HepG2 (cell line): ENCODE measurements around the gene CLEC4D. TPM values are rescaled to one million over a fixed set of nuclear protein-coding genes. Genes with fewer than 3 reads are reported as not detected.

Source experiments
- ATAC-seq: fragments of 200-7000 bp; cut with Tn5 transposase; 3 replicates; pipeline ENCODE4 v1.9.1; 2020; ENCODE audit warnings: mild to moderate bottlenecking, moderate library complexity
- BruUV-seq: library from RNA; stranded (reverse); fragments of 400-500 nt; replicated peaks from 2 replicates; lab custom pipeline; 2021; lab: Mats Ljungman, UMichigan
- CTCF ChIA-PET: fragments of 300-600 bp; formaldehyde crosslinking; extraction: SDS; loops from one replicate; lab custom pipeline; 2021; ENCODE audit warnings: low total read pairs, inconsistent platforms, low intra/inter-chr PET ratio; lab: Yijun Ruan, JAX
- POLR2A ChIA-PET: fragments of 350-600 bp; sonication (Branson Sonifier 250); formaldehyde crosslinking; loops from one replicate; lab custom pipeline; 2020; ENCODE audit warnings: antibody characterized with exemption, inconsistent platforms; lab: Yijun Ruan, JAX
- DNase-seq: peaks from one replicate; pipeline ENCODE4 v3.0.0-alpha.2; 2015; ENCODE audit warnings: low spot score
- FAIRE-seq: peaks from 3 replicates; lab custom pipeline; 2011; peaks lifted over from hg19 to GRCh38; lab: Jason Lieb, UNC
- H2AFZ ChIP-seq: one replicate; pipeline ENCODE4 v1.6.1; 2011; ENCODE audit warnings: low read length, inconsistent platforms
- H3K27ac ChIP-seq: fragments of 300-600 bp; 3 replicates; pipeline ENCODE4 v1.8.0; 2011; ENCODE audit warnings: mixed run types, mild to moderate bottlenecking, mixed read lengths, low read length, inconsistent platforms; ENCODE audit not compliant: insufficient read depth; ENCODE audit errors: extremely low read length
- H3K27me3 ChIP-seq, 2 experiments: fragments of 200-600 bp in 1 of 2; 2 replicates in 1 of 2; 3 replicates in 1 of 2; pipeline versions ENCODE4 v1.6.0 to v1.8.0; 2011; ENCODE audit warnings: low read length in 2 of 2, mild to moderate bottlenecking in 2 of 2, moderate library complexity in 2 of 2, inconsistent platforms in 1 of 2; ENCODE audit not compliant: insufficient read depth in 2 of 2, control insufficient read depth in 1 of 2
- H3K36me3 ChIP-seq, 2 experiments: fragments of 200-600 bp in 1 of 2; replicated peaks in 1 of 2; 2 replicates in 1 of 2; 3 replicates in 1 of 2; pipeline versions ENCODE4 v1.5.1 to v1.8.0; 2011; ENCODE audit warnings: low read length in 2 of 2, inconsistent platforms in 1 of 2; ENCODE audit not compliant: insufficient read depth in 2 of 2, control insufficient read depth in 1 of 2
- H3K4me1 ChIP-seq: 2 replicates; pipeline ENCODE4 v1.5.1; 2012; ENCODE audit warnings: low read length, inconsistent platforms; ENCODE audit not compliant: insufficient read depth
- H3K4me2 ChIP-seq: 2 replicates; pipeline ENCODE4 v1.6.0; 2011; ENCODE audit warnings: low read depth, low read length, inconsistent platforms
- H3K4me3 ChIP-seq, 3 experiments: fragments of 200-600 bp in 1 of 3; sonication (generic), shearing (Covaris generic) in 1 of 3; replicated peaks in 1 of 3; 2 replicates each; pipeline ENCODE4 v1.5.1; 2011 to 2016; ENCODE audit warnings: low read length in 3 of 3, inconsistent platforms in 2 of 3, low read depth in 2 of 3, mild to moderate bottlenecking in 2 of 3, control low read depth in 1 of 3, mixed read lengths in 1 of 3; ENCODE audit not compliant: insufficient read depth in 1 of 3
- H3K79me2 ChIP-seq: one replicate; pipeline ENCODE4 v1.6.1; 2011; ENCODE audit warnings: low read length, inconsistent platforms; ENCODE audit not compliant: insufficient read depth
- H3K9ac ChIP-seq: 2 replicates; pipeline ENCODE4 v1.6.0; 2011; ENCODE audit warnings: mild to moderate bottlenecking, low read depth, low read length, inconsistent platforms; ENCODE audit not compliant: insufficient read depth
- H3K9me3 ChIP-seq: 2 replicates; pipeline ENCODE4 v1.5.1; 2012; ENCODE audit warnings: mild to moderate bottlenecking, low read length
- H4K20me1 ChIP-seq: 2 replicates; pipeline ENCODE4 v1.6.0; 2011; ENCODE audit warnings: inconsistent platforms, mild to moderate bottlenecking, low read length, moderate library complexity; ENCODE audit not compliant: insufficient read depth
- CHD2 ChIP-seq: IDR thresholded peaks from 2 replicates; pipeline ENCODE4 v1.6.1; 2011; ENCODE audit warnings: low read depth, low read length, improper control_type of control experiment
- GTF2F1 ChIP-seq: fragments of 150-350 bp; IDR thresholded peaks from 2 replicates; pipeline ENCODE4 v1.6.1; 2014; ENCODE audit warnings: low read length
- MBNL3 ChIP-seq: fragments of 250-450 bp; sonication (Bioruptor Pico); conservative IDR thresholded peaks from 2 replicates; pipeline ENCODE4 v1.8.0; 2022; ENCODE audit warnings: mild to moderate bottlenecking, inconsistent platforms
- MIER3 ChIP-seq: IDR thresholded peaks from 2 replicates; pipeline ENCODE4 v1.6.1; 2016; ENCODE audit warnings: missing compliant biosample characterization, borderline replicate concordance
- RFX3 ChIP-seq: IDR thresholded peaks from 2 replicates; pipeline ENCODE4 v1.6.1; 2016; ENCODE audit warnings: missing biosample characterization, missing genetic modification reagents
- SAP130 ChIP-seq: IDR thresholded peaks from 2 replicates; pipeline ENCODE4 v1.6.1; 2016; ENCODE audit warnings: low read depth
- ZNF33A ChIP-seq: sonication (generic); formaldehyde crosslinking; IDR thresholded peaks from 2 replicates; pipeline ENCODE4 v1.5.1; 2020; ENCODE audit warnings: missing genetic modification reagents, mild to moderate bottlenecking, moderate library complexity, borderline replicate concordance
- ZSCAN21 ChIP-seq: sonication (generic); formaldehyde crosslinking; IDR thresholded peaks from 2 replicates; pipeline ENCODE4 v1.8.0; 2022; ENCODE audit warnings: mild to moderate bottlenecking, missing genetic modification reagents, moderate library complexity, borderline replicate concordance
- in situ Hi-C: cut with HindIII; loops from 2 replicates; pipeline ENCODE4 v1.10.0; 2017; ENCODE audit warnings: low pct_unique_long_range_greater_than_20kb; ENCODE audit not compliant: extremely low pct_ligation_motif_present
- intact Hi-C: fragments of 100-400 bp; cut with micrococcal nuclease; formaldehyde crosslinking; loops from one replicate; pipeline ENCODE4 v1.10.0; 2022; ENCODE audit not compliant: unreplicated experiment
- polyA plus RNA-seq, 8 experiments: library from polyadenylated mRNA; depleted of rRNA in 3 of 8; stranded (reverse) in 7 of 8; unstranded in 1 of 8; fragments of >200 nt; fragmentation: Illumina TruSeq in 4 of 8; extraction: Trizol in 4 of 8; gene quantifications; 2 replicates each; pipeline versions ENCODE4 v1.2.1 to v1.2.3, GENCODE V29; 2011 to 2016; ENCODE audit warnings: low read depth in 4 of 8, missing spikeins in 1 of 8, mixed read lengths in 1 of 8; ENCODE audit not compliant: insufficient read depth in 1 of 8
- total RNA-seq, 5 experiments: library from RNA; depleted of rRNA; stranded (reverse); fragments of >200 nt; fragmentation: Illumina TruSeq; extraction: Trizol; gene quantifications; 2 replicates each; pipeline ENCODE4 v1.2.3, GENCODE V29; 2016; ENCODE audit warnings: low read depth in 1 of 5
- TF ChIP-seq, protein P1 (sequence below): sonication (generic); formaldehyde crosslinking; IDR thresholded peaks from 2 replicates; pipeline ENCODE4 v1.4.0; 2020; ENCODE audit warnings: mild to moderate bottlenecking, missing genetic modification reagents
- TF ChIP-seq, protein P2 (sequence below): sonication (generic); formaldehyde crosslinking; IDR thresholded peaks from 2 replicates; pipeline ENCODE4 v1.4.0; 2020; ENCODE audit warnings: missing genetic modification reagents
- TF ChIP-seq, protein P3 (sequence below): sonication (generic); formaldehyde crosslinking; IDR thresholded peaks from 2 replicates; pipeline ENCODE4 v1.5.1; 2020; ENCODE audit warnings: mild to moderate bottlenecking, moderate library complexity, missing genetic modification reagents

CLEC4D gene
- total and polyA plus RNA-seq, 2 of the 13 experiments (the other 11 are each of a cell fraction or from before 2014, with no cell fraction given): not detected

DNA sequence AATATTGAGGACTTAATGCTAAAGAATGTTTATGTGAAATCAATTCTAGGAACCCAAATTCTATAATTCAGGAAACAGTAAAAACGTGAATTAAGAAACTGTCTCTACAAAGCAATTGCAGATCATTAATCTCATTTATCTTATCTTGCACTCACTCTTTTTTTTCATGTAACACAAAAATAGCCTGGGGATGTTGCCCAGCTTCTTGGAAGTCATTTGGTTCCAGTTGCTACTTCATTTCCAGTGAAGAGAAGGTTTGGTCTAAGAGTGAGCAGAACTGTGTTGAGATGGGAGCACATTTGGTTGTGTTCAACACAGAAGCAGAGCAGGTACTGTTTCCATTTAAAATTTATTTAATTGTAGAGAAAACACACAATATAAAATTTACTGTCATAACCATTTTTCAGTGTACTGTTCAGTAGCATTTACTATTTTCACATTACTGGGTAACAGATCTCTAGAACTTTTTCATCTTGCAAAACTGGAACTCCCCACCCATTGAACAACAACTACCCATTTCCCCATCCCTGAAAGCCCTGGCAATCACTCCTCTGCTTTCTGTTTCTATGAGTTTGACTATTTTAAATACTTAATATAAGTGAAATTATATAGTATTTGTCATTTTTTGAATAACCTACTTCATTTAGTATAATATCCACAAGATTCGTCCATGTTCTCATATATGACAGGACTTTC is 47.9 kb upstream of the CLEC4D start (continued):
- TF ChIP-seq ZNF33A (no peak), CHD2 (no peak), GTF2F1 (no peak), SAP130 (CRISPR knock-in tag) (no peak), MBNL3 (no peak), RFX3 (CRISPR knock-in tag) (no peak)
- TF ChIP-seq, protein P1, sequence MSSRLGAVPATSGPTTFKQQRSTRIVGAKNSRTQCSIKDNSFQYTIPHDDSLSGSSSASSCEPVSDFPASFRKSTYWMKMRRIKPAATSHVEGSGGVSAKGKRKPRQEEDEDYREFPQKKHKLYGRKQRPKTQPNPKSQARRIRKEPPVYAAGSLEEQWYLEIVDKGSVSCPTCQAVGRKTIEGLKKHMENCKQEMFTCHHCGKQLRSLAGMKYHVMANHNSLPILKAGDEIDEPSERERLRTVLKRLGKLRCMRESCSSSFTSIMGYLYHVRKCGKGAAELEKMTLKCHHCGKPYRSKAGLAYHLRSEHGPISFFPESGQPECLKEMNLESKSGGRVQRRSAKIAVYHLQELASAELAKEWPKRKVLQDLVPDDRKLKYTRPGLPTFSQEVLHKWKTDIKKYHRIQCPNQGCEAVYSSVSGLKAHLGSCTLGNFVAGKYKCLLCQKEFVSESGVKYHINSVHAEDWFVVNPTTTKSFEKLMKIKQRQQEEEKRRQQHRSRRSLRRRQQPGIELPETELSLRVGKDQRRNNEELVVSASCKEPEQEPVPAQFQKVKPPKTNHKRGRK: no peak

DNA sequence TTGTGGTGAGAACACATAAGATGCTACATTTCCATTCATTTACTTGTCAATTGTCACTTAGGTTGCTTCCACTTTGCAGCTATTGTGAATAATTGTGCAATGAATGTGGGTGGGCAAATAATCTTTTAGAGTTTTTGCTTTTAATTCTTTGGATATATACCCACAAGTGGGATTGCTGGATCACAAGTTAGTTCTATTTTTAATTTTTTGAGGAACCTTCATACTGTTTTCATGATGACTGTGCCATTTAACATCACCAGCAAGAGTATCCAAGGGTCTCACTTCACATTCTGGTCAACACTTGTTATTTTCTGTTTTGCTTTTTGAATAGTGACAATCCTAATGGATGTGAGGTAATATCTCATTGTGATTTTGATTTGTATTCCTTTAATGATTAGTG is 47.1 kb upstream of the CLEC4D start:
- POLR2A ChIA-PET: no interaction called here
- no peaks in the 10 kb centered on the region for H3K9me3 ChIP-seq
- DNase-seq (no peak), ATAC-seq (no peak), FAIRE-seq (no peak)
- H3K4me2 ChIP-seq: no peak overlapping the region
- intact Hi-C loops: no loop called here
- H3K4me3 ChIP-seq: no peak overlapping the region
- no peaks in the 10 kb centered on the region for H3K36me3 ChIP-seq
- H3K27me3 ChIP-seq: no peaks in the 10 kb centered on the region
- TF ChIP-seq, protein P2, sequence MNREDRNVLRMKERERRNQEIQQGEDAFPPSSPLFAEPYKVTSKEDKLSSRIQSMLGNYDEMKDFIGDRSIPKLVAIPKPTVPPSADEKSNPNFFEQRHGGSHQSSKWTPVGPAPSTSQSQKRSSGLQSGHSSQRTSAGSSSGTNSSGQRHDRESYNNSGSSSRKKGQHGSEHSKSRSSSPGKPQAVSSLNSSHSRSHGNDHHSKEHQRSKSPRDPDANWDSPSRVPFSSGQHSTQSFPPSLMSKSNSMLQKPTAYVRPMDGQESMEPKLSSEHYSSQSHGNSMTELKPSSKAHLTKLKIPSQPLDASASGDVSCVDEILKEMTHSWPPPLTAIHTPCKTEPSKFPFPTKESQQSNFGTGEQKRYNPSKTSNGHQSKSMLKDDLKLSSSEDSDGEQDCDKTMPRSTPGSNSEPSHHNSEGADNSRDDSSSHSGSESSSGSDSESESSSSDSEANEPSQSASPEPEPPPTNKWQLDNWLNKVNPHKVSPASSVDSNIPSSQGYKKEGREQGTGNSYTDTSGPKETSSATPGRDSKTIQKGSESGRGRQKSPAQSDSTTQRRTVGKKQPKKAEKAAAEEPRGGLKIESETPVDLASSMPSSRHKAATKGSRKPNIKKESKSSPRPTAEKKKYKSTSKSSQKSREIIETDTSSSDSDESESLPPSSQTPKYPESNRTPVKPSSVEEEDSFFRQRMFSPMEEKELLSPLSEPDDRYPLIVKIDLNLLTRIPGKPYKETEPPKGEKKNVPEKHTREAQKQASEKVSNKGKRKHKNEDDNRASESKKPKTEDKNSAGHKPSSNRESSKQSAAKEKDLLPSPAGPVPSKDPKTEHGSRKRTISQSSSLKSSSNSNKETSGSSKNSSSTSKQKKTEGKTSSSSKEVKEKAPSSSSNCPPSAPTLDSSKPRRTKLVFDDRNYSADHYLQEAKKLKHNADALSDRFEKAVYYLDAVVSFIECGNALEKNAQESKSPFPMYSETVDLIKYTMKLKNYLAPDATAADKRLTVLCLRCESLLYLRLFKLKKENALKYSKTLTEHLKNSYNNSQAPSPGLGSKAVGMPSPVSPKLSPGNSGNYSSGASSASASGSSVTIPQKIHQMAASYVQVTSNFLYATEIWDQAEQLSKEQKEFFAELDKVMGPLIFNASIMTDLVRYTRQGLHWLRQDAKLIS (CRISPR knock-in tag): no peak
- TF ChIP-seq ZSCAN21 (no peak), MIER3 (no peak)
- TF ChIP-seq, protein P3, sequence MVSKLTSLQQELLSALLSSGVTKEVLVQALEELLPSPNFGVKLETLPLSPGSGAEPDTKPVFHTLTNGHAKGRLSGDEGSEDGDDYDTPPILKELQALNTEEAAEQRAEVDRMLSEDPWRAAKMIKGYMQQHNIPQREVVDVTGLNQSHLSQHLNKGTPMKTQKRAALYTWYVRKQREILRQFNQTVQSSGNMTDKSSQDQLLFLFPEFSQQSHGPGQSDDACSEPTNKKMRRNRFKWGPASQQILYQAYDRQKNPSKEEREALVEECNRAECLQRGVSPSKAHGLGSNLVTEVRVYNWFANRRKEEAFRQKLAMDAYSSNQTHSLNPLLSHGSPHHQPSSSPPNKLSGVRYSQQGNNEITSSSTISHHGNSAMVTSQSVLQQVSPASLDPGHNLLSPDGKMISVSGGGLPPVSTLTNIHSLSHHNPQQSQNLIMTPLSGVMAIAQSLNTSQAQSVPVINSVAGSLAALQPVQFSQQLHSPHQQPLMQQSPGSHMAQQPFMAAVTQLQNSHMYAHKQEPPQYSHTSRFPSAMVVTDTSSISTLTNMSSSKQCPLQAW (CRISPR knock-in tag): no peak
- H4K20me1 ChIP-seq: no peaks in the 10 kb centered on the region
- no TSS peak for BruUV-seq
- CTCF ChIA-PET: no interaction called here
- no peak overlapping the region for H2AFZ ChIP-seq
- no peaks in the 10 kb centered on the region for H3K4me1 ChIP-seq
- H3K27ac ChIP-seq: no peak overlapping the region
- no peaks in the 10 kb centered on the region for H3K79me2 ChIP-seq
- in situ Hi-C loops: no loop called here
- H3K9ac ChIP-seq: no peak overlapping the region
